Stimulated activated CD4-positive, alpha-beta T cell treated with anti-CD3 and anti-CD28 coated beads, Interleukin-12 subunit alpha, Interleukin-12 subunit beta, amount 100 ng/mL, for 24 hours (primary cell): ENCODE results near the gene ZBP1.

Experiments
- DNase-seq, 2 experiments: peaks; one replicate each; pipeline ENCODE4 v3.0.0-alpha.2; 2020; ENCODE audit warnings: low read depth in 2 of 2

Gene ZBP1

DNA sequence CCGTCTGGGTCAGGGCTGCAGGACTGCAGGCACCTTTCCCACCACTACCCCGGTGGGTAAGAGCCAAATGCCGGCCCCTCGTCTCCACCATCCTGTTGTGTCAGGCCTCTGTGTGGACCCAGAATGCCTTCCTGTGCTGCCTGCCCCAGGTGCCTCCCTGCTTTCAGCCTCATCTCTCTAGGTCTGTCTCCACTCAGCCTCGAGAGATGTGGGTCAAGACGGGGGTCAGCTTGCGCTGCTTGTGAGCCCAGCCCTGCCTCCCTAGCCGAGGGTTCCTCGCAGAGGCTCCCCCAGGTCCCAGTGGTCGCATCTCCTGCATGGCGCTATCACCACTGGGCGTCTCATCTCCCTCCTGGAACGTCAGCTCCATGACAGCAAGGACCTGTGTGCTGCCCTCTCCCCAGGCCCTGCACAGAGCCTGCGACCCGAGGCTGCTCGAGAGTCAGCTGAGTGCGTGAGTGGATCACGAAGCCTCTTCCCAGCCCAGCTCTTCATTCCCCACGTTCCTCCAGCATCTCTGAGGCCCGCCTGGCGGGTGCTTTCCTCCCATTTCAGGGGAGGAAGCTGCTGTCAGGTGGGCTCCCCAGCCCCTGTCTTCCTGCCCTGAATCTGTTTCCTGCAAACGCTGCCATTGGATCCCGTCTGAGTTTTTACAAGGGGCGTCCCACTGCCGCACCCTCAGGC, 38.7 kb upstream of the ZBP1 start:
- DNase-seq = no peak

DNA sequence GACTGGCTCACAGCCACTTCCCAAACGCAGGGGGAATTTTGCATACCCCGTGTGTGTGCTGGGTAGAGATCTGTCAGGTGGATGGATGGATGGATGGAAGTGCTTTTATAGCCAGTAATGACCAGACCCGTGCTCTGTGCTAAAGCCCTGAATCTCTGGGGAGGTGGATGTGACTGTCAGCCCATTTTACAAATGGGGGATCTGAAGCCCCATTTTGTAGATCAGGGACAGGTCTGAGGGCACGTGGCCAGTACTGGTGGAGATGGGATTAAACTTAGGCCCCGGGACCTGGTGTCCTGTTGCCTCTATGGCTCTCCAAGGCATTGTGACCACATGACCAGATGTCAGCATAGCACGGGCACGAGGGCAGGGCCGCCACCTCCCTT, 38.2 kb upstream of the ZBP1 start:
- DNase-seq = no peak

DNA sequence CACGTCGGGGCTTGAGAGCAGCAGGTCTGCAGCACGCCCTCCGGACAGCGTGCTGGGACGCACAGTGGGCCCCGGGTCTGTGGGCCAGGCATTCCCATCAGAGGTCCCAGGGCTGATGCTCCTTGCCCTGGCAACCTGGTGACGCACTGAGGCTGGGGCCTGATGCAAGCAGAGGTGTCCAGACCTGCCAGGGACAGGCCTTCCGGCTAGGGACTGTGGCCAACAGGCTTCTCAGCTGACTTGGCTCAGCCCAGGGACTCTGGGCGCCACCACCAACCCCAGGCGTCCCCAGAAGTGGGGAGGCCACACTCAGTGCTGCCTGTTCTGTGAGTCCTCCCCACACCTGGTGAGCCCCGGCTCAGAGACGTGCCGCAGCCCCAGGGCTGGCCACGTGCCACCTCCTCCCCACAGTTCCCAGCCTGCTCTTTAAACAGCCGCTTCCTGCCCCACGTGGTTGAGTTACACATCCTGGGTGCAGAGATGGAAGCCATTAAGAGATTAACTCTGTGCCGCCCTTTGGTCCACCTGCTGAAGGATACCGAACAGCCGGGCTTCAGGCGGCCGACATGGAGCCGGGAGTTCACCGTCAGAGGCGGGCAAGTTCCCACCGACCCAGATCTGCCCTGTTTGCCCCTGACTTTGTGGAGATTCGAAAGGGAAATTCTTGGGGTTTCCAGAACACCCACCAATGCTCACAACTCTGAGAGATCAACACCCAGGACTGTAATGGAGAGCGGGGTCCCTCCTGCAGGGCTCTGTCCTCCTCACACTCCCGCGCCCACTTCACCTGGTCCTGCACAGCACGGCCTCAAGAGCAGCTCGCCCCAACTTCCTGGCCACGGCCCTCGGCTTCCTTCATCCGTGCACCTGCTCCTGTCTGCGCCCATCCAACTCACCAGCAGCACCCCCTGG, 37.6 kb upstream of the ZBP1 start:
- peak in 1 of 2 experiments; percentile 16 for DNase-seq

DNA sequence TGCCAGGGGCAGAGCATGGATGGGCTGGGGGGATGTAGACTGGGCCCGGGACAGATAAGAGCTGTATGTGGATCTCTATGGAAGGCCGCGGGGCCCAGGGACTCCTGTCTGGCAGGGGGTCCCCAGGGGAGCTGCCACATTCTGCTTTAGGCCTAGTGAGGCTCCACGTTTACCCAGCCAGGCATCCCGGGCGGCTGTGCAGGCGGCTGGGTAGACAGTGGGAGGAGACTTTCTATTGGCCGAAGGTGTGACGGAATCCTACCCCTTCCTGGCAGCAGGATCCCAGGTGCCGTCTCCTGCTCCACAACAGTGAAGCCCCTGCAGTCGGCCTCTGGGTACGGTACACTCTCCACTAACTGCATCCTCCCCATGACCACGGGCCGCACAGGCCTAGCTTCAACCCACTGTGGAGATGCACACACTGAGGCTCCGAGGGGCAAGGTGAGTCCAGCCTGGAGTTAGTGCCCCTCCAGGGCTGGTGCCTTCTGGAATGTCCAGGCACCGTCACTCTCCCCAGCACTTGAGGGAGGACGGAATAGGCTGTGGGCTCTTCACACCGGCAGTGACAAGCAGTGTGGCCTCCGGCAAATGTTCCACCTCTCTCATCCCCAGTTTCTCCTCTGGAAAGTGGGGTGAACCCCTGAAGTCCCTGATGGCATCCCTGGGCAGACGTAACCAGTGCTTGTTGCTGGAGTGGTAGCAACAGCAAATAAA, 36.8 kb upstream of the ZBP1 start:
- no peak for DNase-seq

DNA sequence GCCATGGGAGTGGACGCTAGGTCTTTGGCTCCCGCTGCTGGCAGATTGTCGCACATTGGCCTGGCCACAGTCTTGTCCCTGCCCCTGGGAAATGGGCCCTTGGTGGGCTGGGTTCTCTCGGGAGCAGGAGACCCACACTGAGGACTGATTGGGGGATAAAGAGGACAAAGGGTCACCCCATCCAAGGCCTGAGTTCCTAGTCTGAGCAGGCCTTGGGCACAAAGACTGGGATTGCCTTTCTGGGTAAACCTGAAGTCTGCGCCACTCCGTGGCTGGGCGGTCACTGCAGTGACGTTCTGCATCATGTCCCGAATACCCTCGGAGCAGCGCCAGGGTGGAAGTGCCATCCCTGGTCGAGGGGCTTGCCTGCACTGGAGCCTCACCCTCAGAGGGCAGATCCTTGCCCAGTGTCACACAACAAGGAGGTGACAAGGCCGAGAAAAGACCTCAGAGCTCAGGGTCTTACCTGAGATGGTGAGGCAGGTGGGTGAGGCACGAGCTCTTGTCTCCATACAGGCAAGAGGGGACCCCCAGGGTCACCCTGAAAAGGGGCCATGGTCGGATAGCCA, 36.1 kb upstream of the ZBP1 start:
- no peak for DNase-seq

DNA sequence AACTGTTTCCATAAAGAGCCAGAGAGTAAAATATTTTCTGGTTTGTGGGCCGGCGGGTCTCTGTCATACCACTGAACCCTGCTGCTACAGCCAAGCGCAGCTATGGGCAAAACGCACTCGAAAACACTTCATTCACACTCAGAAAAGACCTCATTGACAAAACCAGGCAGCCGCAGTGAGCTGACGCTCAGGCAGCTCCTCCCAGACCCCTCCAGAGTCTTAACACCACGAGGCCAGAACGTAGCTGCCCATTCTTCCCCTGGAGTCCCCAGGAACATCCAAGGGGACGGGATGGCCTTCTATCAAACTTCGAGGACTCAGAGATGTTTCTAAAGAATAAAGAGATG, 35.6 kb upstream of the ZBP1 start:
- no peak for DNase-seq

DNA sequence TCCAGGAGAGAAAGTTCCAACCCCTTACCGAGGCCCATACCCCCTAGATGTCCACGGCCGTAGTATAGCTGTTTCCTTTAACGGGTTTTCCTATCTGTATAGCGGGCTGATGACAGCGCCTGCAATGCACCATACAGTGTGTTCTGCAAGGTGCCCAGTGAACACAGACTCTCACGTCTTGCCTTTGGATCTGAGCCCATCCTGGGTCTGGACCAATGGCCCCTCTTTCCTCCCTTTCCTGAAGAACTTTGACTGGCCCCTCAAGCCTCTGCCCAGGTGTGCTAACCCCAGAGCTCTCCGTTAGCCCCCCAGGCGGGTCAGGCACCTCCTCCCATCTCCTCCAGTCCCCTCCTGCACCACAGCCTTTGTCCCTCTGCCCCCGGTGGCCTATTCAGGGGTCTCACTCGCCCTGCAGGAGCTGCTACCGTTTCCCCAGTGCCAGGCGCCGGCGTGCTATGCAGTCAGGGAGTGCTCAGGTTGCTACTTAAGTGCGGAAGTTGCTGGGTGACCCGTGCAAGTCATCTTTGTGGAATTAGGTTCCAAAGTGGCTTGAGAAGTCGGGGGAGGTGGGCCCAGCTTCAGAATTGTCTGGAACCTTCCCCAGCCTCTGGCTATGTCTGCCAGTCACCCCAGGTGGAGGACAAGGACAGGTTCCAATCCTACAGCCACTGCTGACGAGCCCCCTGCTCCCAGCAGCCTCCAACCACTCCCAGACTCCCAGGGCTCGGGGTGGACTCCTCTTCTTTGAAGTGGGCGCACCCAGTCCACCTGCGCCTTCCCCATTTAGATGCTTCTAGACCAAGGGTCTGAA, 35.0 kb upstream of the ZBP1 start:
- DNase-seq = no peak

DNA sequence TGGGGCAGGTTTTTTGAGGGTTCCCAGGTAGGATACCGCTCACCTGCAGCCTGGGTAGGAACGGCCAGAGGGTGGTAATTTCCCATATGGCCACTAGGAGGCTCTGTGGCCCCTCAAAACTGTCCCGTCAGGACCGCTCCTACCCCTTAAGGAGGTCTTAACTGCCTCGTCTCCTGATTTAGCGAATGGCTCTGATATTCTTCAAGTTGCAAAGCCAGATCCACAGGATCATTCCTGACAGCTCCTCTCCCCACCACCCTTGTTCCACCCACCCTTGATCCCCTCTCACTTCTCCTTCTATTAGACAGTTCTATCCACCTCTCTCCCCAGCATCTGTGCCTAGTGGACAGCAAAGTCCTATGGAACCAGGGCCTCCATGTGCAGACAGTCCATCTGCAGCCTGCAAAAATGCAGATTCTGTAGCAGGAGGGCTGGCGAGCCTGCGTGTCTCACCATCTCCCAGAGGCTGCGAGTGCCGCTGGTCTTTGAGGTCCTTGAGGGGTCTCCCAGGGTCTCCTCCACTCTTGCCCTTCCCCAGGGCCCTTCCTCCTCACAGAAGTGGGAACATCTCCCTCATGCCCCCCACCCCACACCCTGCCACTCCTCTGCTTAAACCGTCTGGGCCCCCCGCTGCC, 34.3 kb upstream of the ZBP1 start:
- peak; percentile 32 to 42 for DNase-seq

DNA sequence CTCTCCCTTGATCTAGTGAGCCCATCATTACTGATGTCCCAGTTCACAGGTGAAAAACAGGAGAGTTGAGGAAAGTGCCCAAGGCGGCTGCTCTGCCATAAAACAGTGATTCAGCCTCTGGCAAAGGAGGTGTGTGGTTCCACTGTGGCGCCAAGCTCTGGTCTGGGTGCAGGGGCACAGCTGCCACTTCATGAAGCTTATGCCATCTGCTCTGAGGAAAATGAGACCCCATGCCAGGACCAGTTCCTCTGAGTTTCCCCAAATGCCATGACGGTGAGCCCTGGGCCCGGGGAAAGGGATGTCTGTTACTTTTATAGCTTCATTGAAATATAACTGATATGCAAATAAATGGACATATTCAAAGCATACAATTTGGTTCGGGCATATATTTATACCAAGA, 33.7 kb upstream of the ZBP1 start:
- DNase-seq = no peak

DNA sequence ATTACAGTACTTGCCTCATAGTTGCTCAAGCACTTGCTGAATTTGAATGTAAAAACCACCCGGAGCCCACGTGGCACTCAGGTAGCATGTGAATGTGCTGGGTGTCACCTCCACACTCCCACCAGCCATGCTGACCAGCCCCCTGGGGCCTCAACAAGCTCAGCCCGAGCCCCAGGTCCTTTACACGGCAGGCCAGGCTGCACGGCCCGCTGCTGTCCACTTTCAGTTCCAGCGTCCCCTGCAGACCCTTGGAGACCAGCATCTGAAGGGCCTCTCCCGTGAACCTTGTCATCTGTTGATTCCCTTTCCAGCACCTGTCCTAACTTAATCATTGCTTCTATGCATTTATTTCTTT, 33.3 kb upstream of the ZBP1 start:
- DNase-seq = no peak

DNA sequence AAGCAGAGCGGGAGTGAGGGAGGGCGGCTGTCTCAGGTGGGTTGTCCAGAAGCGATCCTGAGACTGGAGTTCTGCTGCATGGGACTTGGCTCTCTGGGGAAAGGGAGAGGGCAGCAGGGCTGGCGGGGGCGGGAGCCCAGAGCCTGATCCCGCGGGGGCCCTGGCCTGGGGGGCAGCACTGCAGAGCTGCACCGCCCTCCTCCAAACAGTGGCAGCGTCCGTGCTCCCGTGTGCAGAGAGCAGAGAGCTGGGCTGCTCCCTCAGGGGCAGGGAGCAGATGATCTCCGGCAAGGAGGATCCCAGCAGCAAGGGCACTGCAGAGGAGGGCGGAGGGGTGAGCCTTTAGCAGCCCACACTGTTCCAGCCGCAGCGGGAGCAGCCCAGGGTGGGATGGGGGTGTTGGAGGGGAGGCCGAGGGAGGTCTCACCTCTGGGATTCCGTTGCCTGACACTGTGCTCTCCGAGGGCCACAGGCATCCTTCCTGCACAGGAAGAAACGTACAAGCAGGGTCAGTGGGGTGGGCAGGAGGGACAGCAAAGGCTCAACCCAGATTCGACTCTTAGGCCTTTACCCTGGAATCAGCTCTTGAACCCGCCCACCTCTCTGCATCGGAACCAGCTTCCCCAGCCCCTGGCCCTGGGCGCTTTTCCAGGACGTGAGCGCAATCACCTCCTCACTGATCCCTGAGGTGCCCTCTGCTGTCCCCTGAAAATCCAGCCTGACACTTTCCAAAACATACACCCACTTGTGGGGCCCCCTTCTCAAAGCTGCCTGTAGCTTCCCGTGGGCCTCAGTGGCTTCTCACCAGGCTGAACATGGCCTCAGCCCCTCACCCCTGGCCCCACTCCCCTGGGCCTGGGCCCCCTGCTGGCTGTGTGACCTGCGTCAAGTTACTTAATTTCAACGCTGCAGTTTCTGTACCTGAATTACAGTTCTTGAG, 32.6 kb upstream of the ZBP1 start:
- DNase-seq = no peak

DNA sequence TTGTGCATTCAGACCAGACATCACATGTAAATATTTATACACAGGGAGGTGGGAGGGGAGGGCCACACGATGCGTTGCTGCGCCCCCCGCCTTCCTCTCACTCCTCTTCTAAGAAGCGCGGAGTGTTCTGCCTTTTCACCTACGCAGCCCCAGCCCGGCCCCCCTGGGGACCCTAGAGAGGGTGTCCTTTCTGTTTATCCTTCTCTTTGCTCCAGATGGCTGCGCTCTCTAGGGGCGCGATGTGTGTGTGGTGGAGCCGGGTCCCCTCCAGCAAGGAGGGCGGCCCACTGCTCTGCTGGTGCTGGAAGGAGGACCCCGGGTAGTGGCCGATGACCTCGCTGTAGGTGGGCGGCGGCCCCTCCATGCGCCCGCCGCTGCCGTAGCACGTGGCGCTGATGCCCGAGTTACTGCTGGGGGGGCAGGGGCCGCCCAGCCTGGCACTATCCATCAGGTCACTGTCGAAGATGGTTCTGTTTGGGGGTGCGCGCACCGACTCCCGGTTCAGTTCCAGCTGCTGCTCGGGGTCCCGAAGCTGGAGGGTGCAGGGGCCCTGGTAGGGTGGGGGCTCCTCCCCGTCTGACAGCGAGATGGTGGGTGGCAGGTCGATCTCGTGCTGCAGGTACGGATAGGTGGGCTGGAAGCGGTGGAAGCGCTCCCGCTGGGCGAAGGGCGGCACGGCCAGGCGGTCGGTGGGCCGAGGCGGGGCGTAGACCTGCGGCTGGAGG, 31.8 kb upstream of the ZBP1 start:
- no peak for DNase-seq

DNA sequence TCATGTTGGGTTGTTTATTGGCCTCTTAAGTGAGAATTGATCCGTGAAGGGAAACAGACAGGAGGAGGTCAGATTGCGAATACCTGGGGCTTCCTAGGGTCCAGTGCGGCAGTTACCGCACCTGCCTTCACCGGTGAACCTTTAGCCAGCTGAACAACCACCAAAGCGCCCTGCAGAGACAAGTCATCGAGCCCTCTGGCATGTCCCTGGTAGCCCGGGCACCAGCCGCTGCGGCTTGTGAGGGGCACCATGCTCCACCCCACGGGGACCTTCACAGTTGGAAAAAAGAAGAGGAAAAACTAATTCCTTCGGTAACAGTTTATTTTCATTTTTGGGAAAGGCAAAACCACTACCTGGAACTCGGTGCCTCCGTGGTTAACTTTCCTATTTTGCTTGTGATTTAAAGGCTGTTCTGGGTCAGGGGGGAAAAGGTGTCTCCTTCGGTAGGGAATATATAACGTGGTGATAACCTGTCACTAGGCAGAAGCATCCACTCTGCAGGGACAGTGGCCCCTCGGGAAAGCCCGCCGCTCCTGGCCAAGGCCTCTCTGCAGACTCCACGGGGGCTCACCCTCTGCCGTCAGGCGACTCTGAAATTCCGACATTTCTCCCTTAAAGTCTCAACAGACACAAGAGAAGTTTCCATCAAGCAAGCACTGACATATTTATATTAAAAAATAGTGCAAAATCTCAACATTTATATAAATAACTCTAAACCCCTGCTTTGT, 30.7 kb upstream of the ZBP1 start:
- DNase-seq = no peak

DNA sequence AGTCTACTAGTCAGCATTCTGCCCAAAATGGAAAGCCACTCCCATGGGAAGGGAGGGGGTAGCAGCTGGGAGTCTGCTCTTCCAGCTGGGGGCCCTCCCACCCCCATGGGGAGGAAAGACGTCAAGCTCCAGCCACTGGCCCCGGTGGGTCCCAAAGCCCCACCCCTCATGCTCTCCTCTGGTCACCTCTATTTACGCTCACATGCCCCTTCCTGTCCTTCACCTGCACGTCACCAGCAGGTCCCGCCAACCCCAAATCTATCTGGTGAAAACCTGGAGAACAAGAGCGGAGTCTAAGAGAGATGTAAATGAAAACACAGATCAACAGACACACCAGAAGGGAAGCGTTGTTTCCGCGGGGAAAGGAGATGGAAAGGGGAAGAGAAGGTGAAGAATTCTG, 30.0 kb upstream of the ZBP1 start:
- no peak for DNase-seq

DNA sequence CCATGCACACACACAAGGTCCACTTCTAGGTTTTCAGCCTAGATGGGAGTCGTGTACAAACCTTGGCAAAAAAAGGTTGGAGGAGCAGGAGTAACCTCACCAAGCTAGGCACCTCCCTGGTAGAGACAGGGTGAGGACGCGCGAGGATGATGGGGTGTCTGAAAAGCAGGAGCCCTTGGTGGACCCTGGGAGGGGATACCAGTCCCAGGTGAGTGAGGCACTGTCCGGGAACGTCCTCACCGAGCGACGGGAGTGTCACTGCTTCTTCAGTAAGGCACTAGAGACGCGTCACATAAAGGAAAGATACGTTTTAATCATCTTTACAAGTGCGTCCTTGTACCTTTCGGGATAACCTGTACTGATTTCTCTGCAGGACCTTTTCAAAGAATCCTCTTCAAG, 29.4 kb upstream of the ZBP1 start:
- DNase-seq = no peak

DNA sequence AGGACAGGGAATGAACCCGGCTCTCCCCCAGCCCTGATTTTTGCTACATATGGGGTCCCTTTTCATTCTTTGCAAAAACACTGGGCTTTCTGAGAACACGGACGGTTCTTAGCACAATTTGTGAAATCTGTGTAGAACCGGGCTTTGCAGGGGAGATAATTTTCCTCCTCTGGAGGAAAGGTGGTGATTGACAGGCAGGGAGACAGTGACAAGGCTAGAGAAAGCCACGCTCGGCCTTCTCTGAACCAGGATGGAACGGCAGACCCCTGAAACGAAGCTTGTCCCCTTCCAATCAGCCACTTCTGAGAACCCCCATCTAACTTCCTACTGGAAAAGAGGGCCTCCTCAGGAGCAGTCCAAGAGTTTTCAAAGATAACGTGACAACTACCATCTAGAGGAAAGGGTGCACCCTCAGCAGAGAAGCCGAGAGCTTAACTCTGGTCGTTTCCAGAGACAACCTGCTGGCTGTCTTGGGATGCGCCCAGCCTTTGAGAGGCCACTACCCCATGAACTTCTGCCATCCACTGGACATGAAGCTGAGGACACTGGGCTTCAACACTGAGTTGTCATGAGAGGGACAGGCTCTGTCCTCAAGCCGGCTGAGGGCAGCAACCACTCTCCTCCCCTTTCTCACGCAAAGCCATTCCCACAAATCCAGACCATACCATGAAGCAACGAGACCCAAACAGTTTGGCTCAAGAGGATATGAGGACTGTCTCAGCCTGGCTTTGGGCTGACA, 28.8 kb upstream of the ZBP1 start:
- no peak for DNase-seq

DNA sequence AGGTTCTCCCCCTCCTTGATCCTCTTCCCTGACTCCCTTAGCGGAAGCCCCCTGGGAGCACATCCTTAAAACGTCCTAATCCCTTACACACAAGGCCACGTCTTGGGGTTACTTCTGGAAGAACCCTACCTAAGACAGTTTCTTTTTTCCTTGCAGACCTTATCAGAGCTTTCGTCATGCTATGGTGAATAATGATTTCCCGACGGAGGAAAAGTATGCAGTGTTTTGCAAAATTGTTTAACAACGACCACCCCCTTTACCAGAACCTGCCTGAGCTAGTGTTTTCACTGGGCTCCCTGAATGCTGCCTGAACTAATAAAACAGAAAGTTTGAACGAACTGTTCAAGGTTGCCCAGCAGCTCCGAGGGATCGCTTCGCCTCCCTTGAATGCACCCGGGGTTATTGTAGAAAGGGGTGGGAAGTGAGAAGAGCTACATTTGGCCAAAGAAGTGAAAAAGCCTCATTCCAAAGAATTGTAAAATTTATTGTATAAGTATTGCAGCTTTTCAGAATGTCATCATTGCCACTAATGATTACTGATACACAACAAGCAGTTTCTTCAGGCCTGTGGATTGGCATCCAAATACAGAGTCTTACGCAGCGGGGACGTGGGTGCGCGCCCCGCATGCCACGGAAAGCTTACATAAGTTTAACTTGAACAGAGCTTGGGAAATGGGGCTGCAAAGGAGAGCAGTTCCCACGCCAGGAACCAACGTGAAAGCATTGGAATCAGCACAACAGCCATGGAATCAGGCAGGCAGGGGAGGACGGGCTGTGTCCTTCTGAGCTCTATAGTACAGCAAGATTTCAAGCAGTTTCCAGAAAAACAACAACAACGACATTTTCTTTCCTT, 27.9 kb upstream of the ZBP1 start:
- no peak for DNase-seq
